IPS DF 4.7 (cell line): ENCODE data around the gene RIC8A.

Source experiments
- DNase-seq: peaks from one replicate; pipeline ENCODE4 v3.0.0-alpha.2; 2013; ENCODE audit warnings: low spot score; ENCODE audit errors: extremely low read depth

The RIC8A gene

GRCh38 chr11:241634-242033 is 34.1 kb downstream of the RIC8A start:
- DNase-seq, result no peak

GRCh38 chr11:244376-244775 is 36.9 kb downstream of the RIC8A start:
- DNase-seq, result no peak

DNA sequence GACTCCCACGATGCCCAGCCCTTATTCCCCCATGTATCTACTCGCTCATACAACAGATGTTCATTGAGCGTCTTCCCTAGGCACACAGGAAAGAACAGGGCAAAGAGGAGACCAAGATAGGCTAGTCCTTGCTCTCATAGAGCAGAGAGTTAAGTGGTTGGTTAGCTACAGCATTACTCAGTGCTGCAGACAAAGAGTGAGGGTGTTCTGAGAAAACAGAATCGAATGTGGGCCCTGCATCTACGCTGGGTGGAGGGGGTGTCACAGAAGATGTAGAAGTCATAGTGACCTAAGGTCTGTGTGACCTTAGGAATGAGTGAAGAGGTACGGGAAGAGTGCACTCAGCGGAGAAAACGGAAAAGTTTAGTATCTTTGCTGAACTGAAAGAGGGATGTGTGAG is 41.6 kb downstream of the RIC8A start:
- no peak for DNase-seq

DNA sequence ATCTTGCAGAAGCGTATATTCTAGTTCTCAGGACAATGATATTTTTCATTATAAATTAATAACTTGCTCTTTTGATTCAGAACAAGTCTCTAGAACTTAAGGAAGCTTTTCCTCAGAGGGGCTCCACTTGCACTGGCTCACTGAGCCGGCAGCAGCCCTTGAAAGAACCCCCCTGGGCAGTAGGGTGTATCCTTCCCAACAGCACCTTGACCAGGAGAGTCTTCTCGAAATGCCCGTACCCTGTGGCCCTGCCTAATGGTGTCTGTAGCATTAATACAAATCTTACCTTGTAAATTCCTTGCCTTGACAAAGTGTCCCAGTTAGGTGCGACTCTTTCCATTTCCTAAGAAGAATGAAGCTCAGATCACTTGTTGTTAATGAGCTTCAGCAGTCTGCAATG is 42.8 kb downstream of the RIC8A start:
- DNase-seq, result no peak

GRCh38 chr11:250740-251299 is 43.3 kb downstream of the RIC8A start:
- DNase-seq, result no peak

GRCh38 chr11:251550-251949 is 44.0 kb downstream of the RIC8A start:
- no peak for DNase-seq

- no peak for DNase-seq
These were observed 45.2 kb downstream of the RIC8A start for GRCh38 chr11:252666-253065.

DNA sequence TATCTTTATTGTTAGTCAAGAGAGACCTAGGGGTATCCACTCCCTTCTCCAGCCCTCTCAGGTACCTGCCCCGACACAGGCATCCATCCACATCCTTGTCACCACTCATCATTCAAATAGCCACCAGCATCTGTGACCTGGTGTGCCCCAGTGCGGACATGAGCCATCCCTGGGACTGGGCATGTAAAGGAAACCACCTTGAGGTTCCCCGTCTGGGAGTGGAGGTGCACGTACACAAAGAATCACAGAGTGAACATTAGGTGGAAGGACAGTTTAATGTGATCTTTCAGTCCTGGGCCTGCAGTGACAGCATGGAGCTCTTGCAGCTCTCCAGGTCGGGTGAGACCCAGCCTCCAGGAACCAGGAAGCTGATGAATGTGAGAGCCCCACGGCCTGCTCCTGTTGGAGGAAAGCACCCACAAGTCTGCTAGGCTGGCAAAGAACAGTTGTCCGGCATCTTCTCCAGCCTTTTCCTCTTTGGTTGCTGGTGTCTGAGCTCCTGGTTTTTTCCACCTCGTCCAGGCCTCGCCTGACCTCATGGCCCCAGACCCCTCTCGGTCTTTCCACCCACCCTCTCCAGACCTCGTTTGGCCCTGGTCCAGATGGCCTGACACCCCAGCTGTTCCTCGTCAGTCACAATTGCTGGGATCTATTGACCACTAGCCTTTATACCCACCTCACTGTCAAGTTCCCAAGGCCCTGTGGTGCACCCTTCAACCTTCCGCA is 45.8 kb downstream of the RIC8A start:
- DNase-seq, result no peak

DNA sequence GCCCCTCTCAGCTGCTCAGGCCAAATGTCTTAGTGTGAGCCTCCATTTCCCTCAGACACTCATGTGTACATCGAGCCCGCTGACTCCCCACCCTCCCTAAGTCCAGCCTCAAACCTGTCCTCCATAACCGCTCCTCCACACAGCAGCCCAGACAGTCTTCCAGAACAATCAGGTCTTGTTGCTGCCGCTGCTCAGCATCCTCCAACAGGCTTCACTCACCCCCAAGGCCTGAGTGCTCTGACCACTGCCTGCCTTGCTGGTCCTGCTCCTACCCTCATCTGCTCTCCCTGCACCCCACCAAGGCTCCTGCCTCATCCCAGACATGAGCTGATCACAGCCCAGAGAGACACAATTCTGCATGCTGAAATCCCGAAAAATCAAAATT is 46.4 kb downstream of the RIC8A start:
- DNase-seq, result no peak

DNA sequence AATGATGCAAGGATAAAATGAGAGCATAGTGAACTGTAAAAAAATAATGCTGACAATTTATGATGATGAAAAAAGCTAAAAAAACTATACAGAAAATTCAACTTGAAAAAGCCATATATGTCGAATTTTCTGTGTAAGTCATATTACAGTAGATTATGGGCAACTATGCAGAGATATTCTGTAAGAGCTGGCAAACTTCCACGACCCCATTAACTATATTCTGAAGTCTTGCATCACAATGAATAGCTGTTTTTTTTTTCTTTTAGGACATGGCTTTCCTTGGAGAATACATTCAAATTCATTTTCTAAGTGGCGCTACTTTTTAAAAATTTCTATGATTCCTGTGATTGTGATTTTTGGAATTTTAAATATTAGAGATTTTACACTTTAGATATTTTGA is 47.7 kb downstream of the RIC8A start:
- no peak for DNase-seq

GRCh38 chr11:255816-256215 is 48.3 kb downstream of the RIC8A start:
- no peak for DNase-seq

DNA sequence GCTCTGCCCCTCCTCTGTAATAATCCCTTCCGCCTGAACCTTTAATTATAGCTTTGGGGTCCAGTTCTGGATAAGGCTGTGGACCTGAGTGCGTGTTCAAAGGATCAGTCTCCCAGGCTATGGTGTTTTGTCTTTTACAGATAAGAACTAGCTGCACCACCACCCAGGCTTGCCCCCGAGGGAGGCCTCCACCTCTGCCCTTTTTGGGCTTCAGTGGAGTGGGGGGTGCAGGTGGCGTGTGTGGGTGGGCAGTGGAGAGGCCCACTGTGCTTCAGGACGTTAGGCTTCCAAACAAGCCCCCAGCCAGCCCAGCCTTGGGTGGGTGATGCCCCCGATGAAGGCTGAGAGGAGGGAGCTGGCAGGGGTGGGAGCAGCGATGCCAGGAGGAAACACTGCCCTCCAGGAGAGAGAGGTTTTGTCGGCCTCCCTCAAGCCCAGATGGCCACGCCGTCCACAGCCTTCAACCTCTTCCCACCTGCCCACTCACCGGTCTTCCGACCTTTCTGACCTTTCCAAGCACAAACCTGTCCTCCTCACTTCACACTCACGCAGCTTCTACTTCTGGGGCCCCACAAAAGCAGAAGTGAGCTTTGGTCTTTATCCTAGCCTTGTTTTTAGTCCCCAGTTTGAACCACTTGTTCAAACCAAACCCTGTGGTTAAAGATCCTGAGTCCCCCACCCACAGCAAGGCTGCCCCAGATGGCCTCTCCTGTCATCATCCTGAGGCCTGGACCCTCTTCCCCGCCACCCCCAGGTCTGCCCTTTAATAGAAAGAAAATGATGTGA is 49.6 kb downstream of the RIC8A start:
- no peak for DNase-seq

- no peak for DNase-seq
These were observed 50.4 kb downstream of the RIC8A start for GRCh38 chr11:257766-258493.

DNA sequence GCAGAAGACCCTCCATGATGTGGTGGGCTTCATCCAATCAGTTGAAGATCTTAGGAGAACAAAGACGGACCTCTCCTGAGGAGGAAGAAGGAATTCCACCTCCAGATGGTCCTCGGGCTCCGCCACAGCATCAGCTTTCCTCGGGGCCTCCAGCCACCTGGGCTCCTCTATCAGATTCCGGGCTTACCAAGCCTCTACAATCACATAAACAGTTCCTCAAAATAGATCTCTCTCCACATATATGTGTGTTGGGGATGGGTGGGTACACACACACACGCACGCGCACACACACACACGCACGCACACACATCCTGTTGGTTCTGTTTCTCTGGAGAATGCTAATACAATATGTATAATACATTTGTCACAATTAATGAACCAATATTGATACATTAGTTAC is 51.9 kb downstream of the RIC8A start:
- DNase-seq, result no peak

GRCh38 chr11:261624-262023 is 54.1 kb downstream of the RIC8A start:
- no peak for DNase-seq
